BLaER1 treated with 17β-estradiol and CSF1 and Interleukin-3, amounts not matched to agents 10 nM and 100 nM (cell line): ENCODE results near the gene HOTAIR.
A peak's percentile ranks its signal among the peaks of the same experiment; 100 is the strongest.

ENCODE experiments used
- H3K27ac ChIP-seq, 11 experiments: shearing (Covaris generic); formaldehyde crosslinking; 2 replicates each; pipeline ENCODE4 v1.8.1; 2022
- H3K27me3 ChIP-seq, 11 experiments: shearing (Covaris generic); formaldehyde crosslinking; 2 replicates each; pipeline ENCODE4 v1.8.1; 2022
- H3K36me3 ChIP-seq, 11 experiments: shearing (Covaris generic); formaldehyde crosslinking; 2 replicates each; pipeline ENCODE4 v1.8.1; 2022
- H3K4me1 ChIP-seq, 10 experiments: shearing (Covaris generic); formaldehyde crosslinking; 2 replicates each; pipeline ENCODE4 v1.8.1; 2022
- H3K4me2 ChIP-seq, 11 experiments: shearing (Covaris generic); formaldehyde crosslinking; 2 replicates each; pipeline ENCODE4 v1.8.1; 2022
- H3K4me3 ChIP-seq, 10 experiments: shearing (Covaris generic); formaldehyde crosslinking; 2 replicates each; pipeline ENCODE4 v1.8.1; 2022
- H3K9ac ChIP-seq, 11 experiments: shearing (Covaris generic); formaldehyde crosslinking; 2 replicates each; pipeline ENCODE4 v1.8.1; 2022
- H3K9me3 ChIP-seq, 11 experiments: shearing (Covaris generic); formaldehyde crosslinking; replicated peaks in 1 of 11; 2 replicates each; pipeline ENCODE4 v1.8.1; 2022
- H4K20me1 ChIP-seq, 11 experiments: shearing (Covaris generic); formaldehyde crosslinking; 2 replicates each; pipeline ENCODE4 v1.8.1; 2022
- Cebpa-rat ChIP-seq, 11 experiments: shearing (Covaris generic); IDR thresholded peaks; 2 replicates each; pipeline ENCODE4 v1.8.1; 2022

The HOTAIR gene

DNA sequence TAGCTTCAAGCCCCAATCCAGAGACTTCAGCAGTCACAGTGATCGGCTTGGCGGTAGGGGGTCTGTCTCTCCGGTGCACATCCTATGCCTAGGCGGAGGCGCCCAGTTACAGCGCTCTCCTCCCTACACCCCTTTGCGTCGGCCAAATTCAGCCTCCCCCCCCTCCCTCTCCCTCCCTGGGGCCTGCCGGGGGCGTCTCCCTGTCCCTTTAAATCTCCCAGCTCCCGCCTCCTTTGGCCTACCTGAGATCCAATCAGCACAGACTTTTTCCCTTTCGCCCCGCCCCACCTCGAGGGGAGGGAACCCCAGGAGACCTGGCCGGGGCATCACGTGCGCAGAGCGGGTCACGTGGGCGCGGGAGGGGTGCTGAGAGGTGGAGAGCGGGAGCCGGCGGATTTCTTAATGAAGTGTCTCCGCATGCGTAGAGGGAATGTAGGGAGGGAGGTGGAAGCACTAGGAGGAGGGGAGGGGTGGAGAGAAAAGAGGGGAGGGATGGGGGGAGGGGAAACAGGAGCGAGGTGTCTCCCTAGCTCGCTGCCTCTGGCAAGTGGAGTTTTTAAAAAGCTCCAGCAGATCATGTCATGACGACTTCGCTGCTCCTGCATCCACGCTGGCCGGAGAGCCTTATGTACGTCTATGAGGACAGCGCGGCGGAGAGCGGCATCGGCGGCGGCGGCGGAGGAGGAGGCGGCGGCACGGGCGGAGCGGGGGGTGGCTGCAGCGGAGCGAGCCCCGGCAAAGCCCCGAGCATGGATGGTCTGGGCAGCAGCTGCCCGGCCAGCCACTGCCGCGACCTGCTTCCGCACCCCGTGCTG, 36.2 kb downstream of the HOTAIR start, which contains the start of gene HOXC13:
Gene HOXC13, plus strand, starts transcription at position 506 of the 815 bp plus-strand sequence. Its CDS starts 76 bp downstream, at position 582.
- Histone ChIP-seq H3K27me3 (peaks cover 100% of the 10 kb centered on the region in 11 experiments), H3K27ac (no peak within 1 kb of the TSS)

GRCh38 chr12:53937596-53938325, 37.0 kb downstream of the HOTAIR start:
- H3K4me2 ChIP-seq, result no peak overlapping the region
- H4K20me1 ChIP-seq, result peaks cover 0 to 75% (median 43%) of the 10 kb centered on the region in 11 experiments; a peak in 14 of 22 replicates
- H3K27me3 ChIP-seq, result peaks cover 100% of the 10 kb centered on the region in 11 experiments
- no peak overlapping the region for H3K27ac ChIP-seq
- TF ChIP-seq Cebpa-rat (IDR thresholded peaks at IDR 0.05), result no peak
- H3K4me1 ChIP-seq, result no peaks in the 10 kb centered on the region
- H3K36me3 ChIP-seq, result no peaks in the 10 kb centered on the region
- H3K4me3 ChIP-seq, result no peak overlapping the region
- H3K9ac ChIP-seq, result no peak overlapping the region
- peaks cover 0 to 37% (median 26%) of the 10 kb centered on the region in 11 experiments; a peak in 19 of 22 replicates for H3K9me3 ChIP-seq

More for the DNA sequence above, 36.2 kb downstream of the HOTAIR start, which contains the start of gene HOXC13:
- H3K36me3 ChIP-seq, result no peaks in the 10 kb centered on the region
- no peak for TF ChIP-seq Cebpa-rat (IDR thresholded peaks at IDR 0.05)
- H3K4me3 ChIP-seq, result no peak within 1 kb of the TSS
- no peak within 1 kb of the TSS for H3K9ac ChIP-seq
- H3K4me1 ChIP-seq, result no peaks in the 10 kb centered on the region
- peaks cover 0 to 68% (median 38%) of the 10 kb centered on the region in 11 experiments; a peak in 14 of 22 replicates for H4K20me1 ChIP-seq
- peaks cover 4 to 39% (median 24%) of the 10 kb centered on the region in 11 experiments; a peak in 19 of 22 replicates for H3K9me3 ChIP-seq
- no peak within 1 kb of the TSS for H3K4me2 ChIP-seq

DNA sequence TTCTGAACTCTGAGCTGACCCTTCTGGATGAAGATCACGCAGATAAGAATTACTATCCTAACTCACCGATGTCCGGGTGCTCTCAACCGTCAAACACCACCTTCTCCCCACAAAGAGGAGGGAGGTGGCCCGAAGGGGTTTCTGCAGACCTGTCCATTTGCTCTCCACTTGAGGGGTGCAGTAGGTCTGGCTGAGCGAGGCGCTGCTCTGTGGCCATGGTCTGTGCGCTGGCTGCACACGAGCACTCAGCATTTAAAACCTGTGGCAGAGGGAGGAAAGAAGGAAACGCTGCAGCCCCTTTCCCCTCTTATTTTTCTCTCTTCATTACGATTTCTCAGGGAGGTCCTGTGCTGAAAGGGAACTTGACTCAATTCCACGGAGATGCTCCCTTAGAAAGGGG, 37.7 kb downstream of the HOTAIR start:
- Histone ChIP-seq H4K20me1 (peaks cover 0 to 76% (median 43%) of the 10 kb centered on the region in 11 experiments; a peak in 14 of 22 replicates), H3K9me3 (peaks cover 0 to 43% (median 26%) of the 10 kb centered on the region in 11 experiments; a peak in 19 of 22 replicates), H3K9ac (no peak overlapping the region), H3K27ac (no peak overlapping the region), H3K27me3 (peaks cover 100% of the 10 kb centered on the region in 11 experiments), H3K36me3 (no peaks in the 10 kb centered on the region), H3K4me2 (no peak overlapping the region), H3K4me1 (no peaks in the 10 kb centered on the region), H3K4me3 (no peak overlapping the region)
- no peak for TF ChIP-seq Cebpa-rat (IDR thresholded peaks at IDR 0.05)

DNA sequence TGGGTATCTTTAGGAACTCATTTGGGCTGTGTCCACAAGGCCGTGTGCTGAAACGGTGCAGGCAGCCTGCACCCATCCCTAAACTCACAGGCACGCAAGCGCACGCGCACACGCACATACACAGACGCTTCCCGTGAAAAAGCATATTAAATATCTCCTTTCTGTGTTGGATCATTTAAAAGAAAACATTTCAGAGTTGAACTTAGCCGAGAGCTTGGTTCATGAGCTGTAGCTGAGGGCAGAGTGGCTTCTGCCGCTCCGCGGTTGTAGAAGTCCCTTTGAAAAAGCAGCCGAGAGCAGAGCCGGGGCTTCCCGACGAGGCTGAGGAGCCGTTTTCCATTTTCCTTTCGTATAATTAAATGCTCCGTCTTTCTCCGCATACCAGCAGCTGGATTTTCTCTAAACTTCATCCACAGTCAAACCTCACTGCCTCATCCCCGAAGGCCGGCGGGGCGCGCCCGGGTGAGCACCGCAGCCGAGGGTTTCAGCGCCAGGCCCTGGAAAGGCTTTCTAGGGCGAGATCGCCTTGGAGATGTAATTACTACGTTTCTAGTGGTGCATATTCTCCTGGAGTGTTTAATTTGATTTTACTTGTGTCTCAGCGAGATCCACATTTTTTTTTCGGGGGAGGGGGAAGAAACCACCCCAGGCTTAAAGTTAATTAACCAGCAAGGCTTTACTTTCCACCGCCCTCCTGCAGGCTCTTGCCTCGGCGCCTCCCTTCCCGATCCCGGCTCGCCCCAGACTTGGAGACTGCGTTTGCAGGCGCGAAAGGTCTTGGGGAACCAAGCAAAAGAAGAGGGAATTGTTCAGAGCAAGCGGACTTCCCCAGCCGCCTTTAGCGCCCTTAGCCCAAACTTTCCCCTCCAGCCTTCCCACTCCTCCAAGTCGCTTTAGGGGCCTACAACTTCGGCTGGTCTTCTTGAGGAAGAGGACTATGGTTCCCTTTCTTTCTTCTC, 39.1 kb downstream of the HOTAIR start:
- no peaks in the 10 kb centered on the region for H3K36me3 ChIP-seq
- no peak for TF ChIP-seq Cebpa-rat (IDR thresholded peaks at IDR 0.05)
- no peak overlapping the region for H3K27ac ChIP-seq
- no peak overlapping the region for H3K9ac ChIP-seq
- no peaks in the 10 kb centered on the region for H3K4me1 ChIP-seq
- H3K9me3 ChIP-seq, result peaks cover 5 to 52% (median 25%) of the 10 kb centered on the region in 11 experiments
- no peak overlapping the region; a peak in 2 of 20 replicates for H3K4me3 ChIP-seq
- peaks cover 100% of the 10 kb centered on the region in 11 experiments for H3K27me3 ChIP-seq
- peaks cover 0 to 85% (median 46%) of the 10 kb centered on the region in 11 experiments; a peak in 14 of 22 replicates for H4K20me1 ChIP-seq
- peak overlapping the region in 2 of 11 experiments; percentile 13 to 32; a peak in 2 of 22 replicates for H3K4me2 ChIP-seq

- H3K36me3 ChIP-seq, result no peaks in the 10 kb centered on the region
- no peak overlapping the region for H3K4me2 ChIP-seq
- H3K27ac ChIP-seq, result no peak overlapping the region
- peaks cover 23 to 60% (median 35%) of the 10 kb centered on the region in 11 experiments for H3K9me3 ChIP-seq
- no peak overlapping the region for H3K4me3 ChIP-seq
- peaks cover 0 to 80% (median 41%) of the 10 kb centered on the region in 11 experiments; a peak in 14 of 22 replicates for H4K20me1 ChIP-seq
- no peak overlapping the region for H3K9ac ChIP-seq
- no peak for TF ChIP-seq Cebpa-rat (IDR thresholded peaks at IDR 0.05)
- peaks cover 100% of the 10 kb centered on the region in 11 experiments for H3K27me3 ChIP-seq
- H3K4me1 ChIP-seq, result no peaks in the 10 kb centered on the region
Observed at GRCh38 chr12:53932915-53933314, 41.8 kb downstream of the HOTAIR start.

- Histone ChIP-seq H3K9ac (no peak overlapping the region), H3K36me3 (no peaks in the 10 kb centered on the region), H3K4me3 (no peak overlapping the region), H3K27me3 (peaks cover 100% of the 10 kb centered on the region in 11 experiments), H3K27ac (no peak overlapping the region), H4K20me1 (peaks cover 0 to 73% (median 32%) of the 10 kb centered on the region in 11 experiments; a peak in 14 of 22 replicates), H3K4me2 (no peak overlapping the region), H3K9me3 (peaks cover 31 to 69% (median 43%) of the 10 kb centered on the region in 11 experiments), H3K4me1 (no peaks in the 10 kb centered on the region)
- TF ChIP-seq Cebpa-rat (IDR thresholded peaks at IDR 0.05), result no peak
Observed at GRCh38 chr12:53931844-53932581, 42.7 kb downstream of the HOTAIR start.

- Histone ChIP-seq H3K4me2 (no peak overlapping the region), H3K9ac (no peak overlapping the region), H3K36me3 (no peaks in the 10 kb centered on the region), H3K27ac (no peak overlapping the region), H3K4me1 (no peaks in the 10 kb centered on the region), H3K9me3 (peaks cover 34 to 75% (median 50%) of the 10 kb centered on the region in 11 experiments), H3K27me3 (peaks cover 100% of the 10 kb centered on the region in 11 experiments), H3K4me3 (no peak overlapping the region), H4K20me1 (peaks cover 0 to 68% (median 22%) of the 10 kb centered on the region in 11 experiments; a peak in 13 of 22 replicates)
- no peak for TF ChIP-seq Cebpa-rat (IDR thresholded peaks at IDR 0.05)
Observed at GRCh38 chr12:53930591-53931255, 44.0 kb downstream of the HOTAIR start.
